SK-N-SH treated with all-trans-retinoic acid at 6 μM for 48 hours (cell line): Measurements from ENCODE around the gene BRME1.

Experiments
- ATAC-seq: fragments of 200-7000 bp; cut with Tn5 transposase; 3 replicates; pipeline ENCODE4 v1.9.1; 2020; ENCODE audit warnings: mild to moderate bottlenecking, moderate library complexity
- ARNTL ChIP-seq: fragments of 450-650 bp; formaldehyde crosslinking; IDR thresholded peaks from 2 replicates; pipeline ENCODE4 v1.5.0; 2020; ENCODE audit warnings: low read depth, mild to moderate bottlenecking, moderate library complexity, borderline replicate concordance
- BACH2 ChIP-seq: fragments of 250-450 bp; sonication (Bioruptor Pico); IDR thresholded peaks from 2 replicates; pipeline ENCODE4 v1.9.0; 2021; ENCODE audit warnings: mild to moderate bottlenecking, borderline replicate concordance
- CSDC2 ChIP-seq: fragments of 250-450 bp; sonication (Bioruptor Pico); IDR thresholded peaks from 2 replicates; pipeline ENCODE4 v1.5.0; 2020; ENCODE audit warnings: mild to moderate bottlenecking, moderate library complexity
- CSRNP3 ChIP-seq: fragments of 250-450 bp; sonication (Bioruptor Pico); IDR thresholded peaks from 2 replicates; pipeline ENCODE4 v1.5.1; 2021; ENCODE audit warnings: mild to moderate bottlenecking, moderate library complexity
- ESRRG ChIP-seq: fragments of 250-450 bp; sonication (Bioruptor Pico); IDR thresholded peaks from 2 replicates; pipeline ENCODE4 v1.6.1; 2021; ENCODE audit warnings: mild to moderate bottlenecking
- ISL1 ChIP-seq: fragments of 250-450 bp; sonication (Bioruptor Pico); IDR thresholded peaks from 2 replicates; pipeline ENCODE4 v2.1.2; 2022; ENCODE audit warnings: mild to moderate bottlenecking, moderate library complexity
- OSR1 ChIP-seq: fragments of 250-450 bp; sonication (Bioruptor Pico); IDR thresholded peaks from 2 replicates; pipeline ENCODE4 v1.8.0; 2022; ENCODE audit warnings: moderate library complexity, mild to moderate bottlenecking, inconsistent platforms
- PPARA ChIP-seq: fragments of 250-450 bp; sonication (Bioruptor Pico); IDR thresholded peaks from 2 replicates; pipeline ENCODE4 v1.5.0; 2020; ENCODE audit warnings: mild to moderate bottlenecking, borderline replicate concordance
- SNAI2 ChIP-seq: fragments of 250-450 bp; sonication (Bioruptor Pico); IDR thresholded peaks from 2 replicates; pipeline ENCODE4 v1.5.0; 2020; ENCODE audit warnings: mild to moderate bottlenecking, moderate library complexity
- TCF4 ChIP-seq: fragments of 250-450 bp; sonication (Bioruptor Pico); IDR thresholded peaks from 2 replicates; pipeline ENCODE4 v1.8.0; 2021; ENCODE audit warnings: mild to moderate bottlenecking, moderate library complexity, borderline replicate concordance
- TOX ChIP-seq: fragments of 250-450 bp; sonication (Bioruptor Pico); IDR thresholded peaks from 2 replicates; pipeline ENCODE4 v1.8.0; 2021; ENCODE audit warnings: mild to moderate bottlenecking, moderate library complexity, borderline replicate concordance
- TSHZ2 ChIP-seq: fragments of 250-450 bp; sonication (Bioruptor Pico); IDR thresholded peaks from 2 replicates; pipeline ENCODE4 v1.5.0; 2020; ENCODE audit warnings: mild to moderate bottlenecking, moderate library complexity
- ZFP3 ChIP-seq: fragments of 250-450 bp; sonication (Bioruptor Pico); IDR thresholded peaks from 2 replicates; pipeline ENCODE4 v1.5.0; 2020; ENCODE audit warnings: mild to moderate bottlenecking, moderate library complexity
- ZFP30 ChIP-seq: fragments of 450-650 bp; formaldehyde crosslinking; IDR thresholded peaks from 2 replicates; pipeline ENCODE4 v1.5.0; 2022; ENCODE audit warnings: mild to moderate bottlenecking, moderate library complexity
- ZNF565 ChIP-seq: fragments of 450-650 bp; formaldehyde crosslinking; conservative IDR thresholded peaks from 2 replicates; pipeline ENCODE4 v1.5.0; 2020; ENCODE audit warnings: low read depth, mild to moderate bottlenecking, moderate library complexity
- ZNF70 ChIP-seq: fragments of 450-650 bp; formaldehyde crosslinking; IDR thresholded peaks from 2 replicates; pipeline ENCODE4 v1.5.0; 2020; ENCODE audit warnings: mild to moderate bottlenecking, moderate library complexity
- ZNF8 ChIP-seq: fragments of 450-650 bp; formaldehyde crosslinking; IDR thresholded peaks from 2 replicates; pipeline ENCODE4 v1.5.0; 2020; ENCODE audit warnings: mild to moderate bottlenecking, moderate library complexity
- TF ChIP-seq, protein P1 (sequence below): fragments of 250-450 bp; sonication (Bioruptor Pico); IDR thresholded peaks from 2 replicates; pipeline ENCODE4 v1.8.0; 2021; ENCODE audit warnings: low read depth, mild to moderate bottlenecking, moderate library complexity, borderline replicate concordance
- TF ChIP-seq, protein P2 (sequence below): fragments of 250-450 bp; sonication (Bioruptor Pico); IDR thresholded peaks from 2 replicates; pipeline ENCODE4 v1.5.1; 2020; ENCODE audit warnings: low read depth, mild to moderate bottlenecking, moderate library complexity
- TF ChIP-seq, protein P3 (sequence below): fragments of 250-450 bp; sonication (Bioruptor Pico); IDR thresholded peaks from 2 replicates; pipeline ENCODE4 v1.8.0; 2020; ENCODE audit warnings: mild to moderate bottlenecking, moderate library complexity, borderline replicate concordance

BRME1 gene

GRCh38 chr19:13876834-13877233 lies 29.1 kb downstream of the BRME1 start, which contains the start of gene NANOS3 (continued):
- TF ChIP-seq, protein P1, sequence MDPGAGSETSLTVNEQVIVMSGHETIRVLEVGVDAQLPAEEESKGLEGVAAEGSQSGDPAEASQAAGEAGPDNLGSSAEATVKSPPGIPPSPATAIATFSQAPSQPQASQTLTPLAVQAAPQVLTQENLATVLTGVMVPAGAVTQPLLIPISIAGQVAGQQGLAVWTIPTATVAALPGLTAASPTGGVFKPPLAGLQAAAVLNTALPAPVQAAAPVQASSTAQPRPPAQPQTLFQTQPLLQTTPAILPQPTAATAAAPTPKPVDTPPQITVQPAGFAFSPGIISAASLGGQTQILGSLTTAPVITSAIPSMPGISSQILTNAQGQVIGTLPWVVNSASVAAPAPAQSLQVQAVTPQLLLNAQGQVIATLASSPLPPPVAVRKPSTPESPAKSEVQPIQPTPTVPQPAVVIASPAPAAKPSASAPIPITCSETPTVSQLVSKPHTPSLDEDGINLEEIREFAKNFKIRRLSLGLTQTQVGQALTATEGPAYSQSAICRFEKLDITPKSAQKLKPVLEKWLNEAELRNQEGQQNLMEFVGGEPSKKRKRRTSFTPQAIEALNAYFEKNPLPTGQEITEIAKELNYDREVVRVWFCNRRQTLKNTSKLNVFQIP (CRISPR knock-in tag), result no peak
- no peak for TF ChIP-seq ZNF8
- no peak for TF ChIP-seq ARNTL
- TF ChIP-seq ZFP30 (CRISPR knock-in tag), result no peak

- no peak for ATAC-seq
- no peak for TF ChIP-seq TOX
- TF ChIP-seq CSRNP3, result no peak
- TF ChIP-seq ESRRG (CRISPR knock-in tag), result no peak
- TF ChIP-seq PPARA (CRISPR knock-in tag), result no peak
- no peak for TF ChIP-seq TSHZ2 (CRISPR knock-in tag)
- TF ChIP-seq ZNF565 (CRISPR knock-in tag), result no peak
- TF ChIP-seq TCF4 (CRISPR knock-in tag), result no peak
- TF ChIP-seq, all 23 proteins: peak for 0
Measured at GRCh38 chr19:13875824-13876223, 30.1 kb downstream of the BRME1 start.

- TF ChIP-seq ZNF565 (CRISPR knock-in tag), result no peak
- no peak for TF ChIP-seq ZFP3 (CRISPR knock-in tag)
- no peak for ATAC-seq
Measured at GRCh38 chr19:13873834-13874515, 31.9 kb downstream of the BRME1 start.

DNA sequence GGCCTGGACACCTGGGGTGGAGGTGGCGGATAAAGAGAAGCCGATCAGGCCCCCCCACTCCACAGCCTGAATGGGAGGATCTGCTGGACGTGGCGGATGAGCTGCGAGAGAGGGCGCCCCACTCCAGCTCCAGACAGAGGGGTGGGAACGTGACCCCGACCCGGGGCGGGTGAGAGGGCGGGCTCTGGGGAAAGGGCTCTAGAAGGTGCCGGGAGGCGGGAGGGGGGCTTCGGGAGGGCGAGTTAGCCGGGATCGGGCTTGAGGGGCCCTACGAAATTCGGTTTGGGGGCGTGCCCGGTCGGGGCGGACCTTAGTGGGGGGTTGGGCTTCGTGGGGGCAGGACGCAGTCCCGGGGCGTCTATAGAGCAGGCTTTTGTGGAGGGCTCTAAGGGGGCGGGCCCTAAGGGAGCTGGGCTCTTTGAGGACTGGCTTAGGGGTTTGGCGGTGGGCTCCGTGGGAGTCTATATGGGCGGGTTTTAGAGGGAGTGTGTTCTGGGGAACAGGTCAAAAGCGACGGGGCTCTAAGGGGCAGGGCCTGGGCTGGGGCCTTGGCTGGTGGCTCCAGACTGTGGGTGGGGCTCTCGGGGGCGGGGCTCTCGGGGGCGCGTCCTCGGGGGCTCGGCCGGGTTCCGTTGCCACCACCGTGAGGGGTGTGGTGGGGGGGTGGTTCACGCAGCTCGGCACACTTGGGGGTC lies 33.1 kb downstream of the BRME1 start:
- TF ChIP-seq ARNTL (no peak), ZFP30 (CRISPR knock-in tag) (no peak), PPARA (CRISPR knock-in tag) (no peak), BACH2 (CRISPR knock-in tag) (no peak), TCF4 (CRISPR knock-in tag) (no peak), ZNF70 (no peak), ZFP3 (CRISPR knock-in tag) (no peak), ZNF565 (CRISPR knock-in tag) (no peak), ISL1 (CRISPR knock-in tag) (no peak), SNAI2 (CRISPR knock-in tag) (no peak), CSDC2 (no peak)
- TF ChIP-seq, protein P2, sequence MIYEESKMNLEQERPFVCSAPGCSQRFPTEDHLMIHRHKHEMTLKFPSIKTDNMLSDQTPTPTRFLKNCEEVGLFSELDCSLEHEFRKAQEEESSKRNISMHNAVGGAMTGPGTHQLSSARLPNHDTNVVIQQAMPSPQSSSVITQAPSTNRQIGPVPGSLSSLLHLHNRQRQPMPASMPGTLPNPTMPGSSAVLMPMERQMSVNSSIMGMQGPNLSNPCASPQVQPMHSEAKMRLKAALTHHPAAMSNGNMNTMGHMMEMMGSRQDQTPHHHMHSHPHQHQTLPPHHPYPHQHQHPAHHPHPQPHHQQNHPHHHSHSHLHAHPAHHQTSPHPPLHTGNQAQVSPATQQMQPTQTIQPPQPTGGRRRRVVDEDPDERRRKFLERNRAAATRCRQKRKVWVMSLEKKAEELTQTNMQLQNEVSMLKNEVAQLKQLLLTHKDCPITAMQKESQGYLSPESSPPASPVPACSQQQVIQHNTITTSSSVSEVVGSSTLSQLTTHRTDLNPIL (CRISPR knock-in tag), result no peak
- no peak for ATAC-seq

DNA sequence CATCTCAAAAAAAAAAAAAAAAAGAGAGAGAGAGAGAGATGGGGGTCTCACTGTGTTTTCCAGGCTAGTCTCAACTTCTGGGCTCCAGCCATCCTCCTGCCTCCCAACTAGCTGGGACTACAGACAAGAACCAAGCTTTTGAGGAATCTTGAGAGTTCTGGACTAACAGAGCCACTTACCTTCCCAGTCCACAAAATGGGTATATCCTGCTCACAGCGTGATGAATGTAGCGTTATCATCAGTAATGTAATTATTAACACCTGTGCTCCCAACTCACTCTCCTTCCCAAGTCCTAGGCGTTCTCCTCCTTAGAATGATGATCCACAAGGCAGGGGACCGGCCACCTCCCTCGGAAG lies 33.6 kb downstream of the BRME1 start:
- ATAC-seq, result no peak
- TF ChIP-seq, protein P3, sequence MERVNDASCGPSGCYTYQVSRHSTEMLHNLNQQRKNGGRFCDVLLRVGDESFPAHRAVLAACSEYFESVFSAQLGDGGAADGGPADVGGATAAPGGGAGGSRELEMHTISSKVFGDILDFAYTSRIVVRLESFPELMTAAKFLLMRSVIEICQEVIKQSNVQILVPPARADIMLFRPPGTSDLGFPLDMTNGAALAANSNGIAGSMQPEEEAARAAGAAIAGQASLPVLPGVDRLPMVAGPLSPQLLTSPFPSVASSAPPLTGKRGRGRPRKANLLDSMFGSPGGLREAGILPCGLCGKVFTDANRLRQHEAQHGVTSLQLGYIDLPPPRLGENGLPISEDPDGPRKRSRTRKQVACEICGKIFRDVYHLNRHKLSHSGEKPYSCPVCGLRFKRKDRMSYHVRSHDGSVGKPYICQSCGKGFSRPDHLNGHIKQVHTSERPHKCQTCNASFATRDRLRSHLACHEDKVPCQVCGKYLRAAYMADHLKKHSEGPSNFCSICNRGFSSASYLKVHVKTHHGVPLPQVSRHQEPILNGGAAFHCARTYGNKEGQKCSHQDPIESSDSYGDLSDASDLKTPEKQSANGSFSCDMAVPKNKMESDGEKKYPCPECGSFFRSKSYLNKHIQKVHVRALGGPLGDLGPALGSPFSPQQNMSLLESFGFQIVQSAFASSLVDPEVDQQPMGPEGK (CRISPR knock-in tag), result no peak
- TF ChIP-seq BACH2 (CRISPR knock-in tag) (no peak), ZFP3 (CRISPR knock-in tag) (no peak), SNAI2 (CRISPR knock-in tag) (no peak), ZNF70 (no peak), TSHZ2 (CRISPR knock-in tag) (no peak), ISL1 (CRISPR knock-in tag) (no peak), OSR1 (CRISPR knock-in tag) (no peak), ESRRG (CRISPR knock-in tag) (no peak)
